NCI-H2227 (cell line): ENCODE measurements around the gene NETO1.

Experiments used
- DNase-seq: peaks from one replicate; lab custom pipeline; 2025; ENCODE audit not compliant: unreplicated experiment; lab: John Stamatoyannopoulos, UW

NETO1 gene

GRCh38 chr18:72727776-72728175 lies 140.0 kb downstream of the NETO1 start:
- DNase-seq, result no peak

GRCh38 chr18:72727038-72727655 lies 140.6 kb downstream of the NETO1 start:
- no peak for DNase-seq

DNA sequence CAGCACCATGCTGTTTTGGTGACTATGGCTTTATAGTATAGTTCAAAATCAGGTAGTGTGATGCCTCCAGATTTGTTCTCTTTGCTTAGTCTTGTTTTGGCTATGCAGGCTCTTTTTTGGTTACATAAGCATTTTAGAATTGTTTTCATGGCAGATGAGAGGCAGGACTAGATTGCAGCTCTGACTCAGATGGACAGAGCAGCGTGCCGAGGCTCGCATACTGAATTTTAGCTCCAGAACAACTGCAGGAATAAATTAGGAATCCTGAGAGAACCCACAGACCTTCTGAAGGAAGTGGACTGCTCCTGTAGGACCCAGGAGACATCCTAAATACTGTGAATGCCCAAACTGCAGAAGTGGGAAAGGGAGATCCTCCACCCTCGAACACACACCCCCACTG lies 141.6 kb downstream of the NETO1 start:
- no peak for DNase-seq

DNA sequence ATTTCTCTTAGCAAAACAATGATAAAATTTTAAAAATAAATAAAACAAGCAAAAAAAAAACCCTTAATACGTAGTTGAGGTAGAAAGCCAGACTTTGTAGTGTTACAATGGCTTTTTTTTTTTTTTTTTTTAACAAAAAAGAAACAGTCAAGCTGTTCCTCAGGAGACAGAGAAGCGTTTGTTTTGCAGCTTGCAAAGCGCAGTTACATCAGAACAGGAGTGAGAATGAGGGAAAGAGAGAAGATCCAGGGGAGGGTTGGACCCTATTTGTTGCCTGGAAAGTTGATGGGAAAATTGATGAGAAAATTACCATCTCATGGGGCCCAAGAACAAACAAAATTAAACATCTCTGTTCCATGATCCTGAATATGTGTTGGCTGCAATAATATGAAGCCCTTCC lies 146.5 kb downstream of the NETO1 start:
- no peak for DNase-seq

DNA sequence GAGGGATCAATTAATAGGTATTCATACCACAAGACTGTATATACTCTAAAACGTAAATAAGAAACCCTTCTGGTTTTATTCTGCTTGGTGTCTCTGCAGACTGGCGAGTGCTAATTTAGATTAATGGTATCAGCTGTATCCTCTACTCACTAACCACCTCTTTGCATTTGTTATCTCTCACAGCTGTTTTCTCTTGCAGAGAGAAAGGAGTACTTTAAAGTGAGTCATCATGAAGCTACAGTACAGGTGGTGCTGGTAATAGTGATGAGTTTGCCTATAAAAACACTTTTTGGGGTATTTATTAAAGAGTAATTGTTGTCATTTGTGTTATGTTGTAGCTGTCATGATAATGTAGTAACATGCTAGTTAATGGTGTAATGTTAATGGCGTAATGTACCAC lies 147.7 kb downstream of the NETO1 start:
- no peak for DNase-seq

- no peak for DNase-seq
These were observed 163.6 kb downstream of the NETO1 start for GRCh38 chr18:72704202-72704601.

DNA sequence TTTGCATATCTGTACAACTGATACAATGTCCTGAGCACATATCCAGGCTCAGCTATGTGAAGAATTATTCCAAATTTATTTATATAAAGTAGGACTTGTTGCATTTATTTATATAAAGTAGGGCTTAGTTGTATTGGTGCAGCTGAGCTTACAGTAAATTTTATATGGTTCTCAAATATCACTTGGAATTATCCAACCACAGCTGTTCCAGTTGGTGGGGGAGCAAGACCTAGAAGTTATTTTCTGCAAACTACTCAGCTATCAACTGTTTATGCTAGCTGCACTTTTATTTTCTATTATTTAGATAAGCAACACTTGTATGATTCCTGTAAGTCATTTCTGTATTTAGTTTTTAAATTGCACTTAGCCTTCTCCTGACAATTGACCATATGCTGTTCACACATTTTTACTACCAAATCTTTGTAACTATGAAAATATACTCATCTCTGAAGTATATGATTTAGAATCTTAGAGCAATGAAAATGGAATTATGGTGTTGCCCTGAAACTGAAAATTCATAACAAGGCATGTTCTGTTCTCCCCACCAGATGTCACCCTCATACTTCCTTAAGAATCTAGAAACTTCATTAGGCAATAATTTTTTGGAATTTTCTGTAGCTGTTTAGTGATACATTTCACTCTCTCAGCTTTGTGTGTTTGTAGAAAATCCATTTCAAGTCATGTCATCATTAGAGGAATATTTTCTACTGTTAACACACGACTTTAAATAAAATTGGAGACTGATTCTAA lies 166.7 kb downstream of the NETO1 start:
- no peak for DNase-seq

DNA sequence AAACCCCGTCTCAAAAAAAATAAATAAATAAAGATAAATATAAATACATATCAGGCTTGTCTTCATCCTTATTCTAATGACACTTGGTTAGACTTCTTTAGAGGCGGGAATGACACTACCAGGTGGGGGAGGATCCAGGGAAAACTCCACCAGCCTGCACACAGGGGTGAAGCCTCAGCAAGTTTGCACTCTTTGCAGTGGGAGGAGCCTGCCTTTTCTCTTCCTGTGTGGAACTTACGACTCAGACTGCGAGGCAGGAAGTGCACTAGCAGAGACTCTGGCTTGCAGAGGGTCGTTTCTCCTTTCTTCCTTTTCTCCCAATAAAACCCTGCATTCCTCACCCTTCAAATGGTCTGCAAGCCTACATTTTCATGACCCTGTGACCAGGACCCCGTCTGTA lies 170.1 kb downstream of the NETO1 start:
- no peak for DNase-seq

GRCh38 chr18:72692595-72692994 lies 175.2 kb downstream of the NETO1 start:
- DNase-seq, result no peak
